ENCODE data around the gene KCND1.
"Not testable (repeated sequence)": the region's sequence is repeated elsewhere in the genome, so short reads cannot be mapped to it uniquely, and the experiment has no call there.

The KCND1 gene

DNA sequence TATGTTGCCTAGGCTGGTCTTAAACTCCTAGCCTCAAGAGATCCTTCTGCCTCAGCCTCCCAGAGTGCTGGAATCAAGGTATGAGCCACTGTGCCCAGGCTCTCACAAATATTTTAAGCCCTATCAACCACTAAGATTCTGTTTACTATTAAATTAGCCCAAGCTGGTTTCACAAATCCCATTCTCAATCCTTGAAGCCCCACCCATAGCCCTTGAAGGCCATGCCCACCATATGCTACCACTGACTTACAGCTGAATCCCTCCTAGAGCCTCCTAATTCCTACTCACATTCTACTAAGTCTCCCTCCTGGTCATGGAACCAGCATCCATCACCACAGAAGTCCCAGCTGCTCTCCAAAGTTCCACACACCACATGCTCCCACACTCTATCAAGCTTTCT lies 20.7 kb upstream of the KCND1 start:
- Histone ChIP-seq H2AFZ (ENCODE audit: low read depth) (no peak overlapping the region), H3K4me3 (IDR thresholded peaks at IDR 0.05; ENCODE audit: insufficient read depth, low read depth, low read length) (no peak overlapping the region), H3K27me3 (ENCODE audit: insufficient read depth, low read depth) (no peaks in the 10 kb centered on the region), H3K4me2 (no peak overlapping the region), H3K36me3 (ENCODE audit: insufficient read depth) (no peaks in the 10 kb centered on the region), H3K27ac (no peak overlapping the region), H4K20me1 (ENCODE audit: insufficient read depth) (no peaks in the 10 kb centered on the region), H3K9ac (no peak overlapping the region), H3K79me2 (ENCODE audit: insufficient read depth, low read depth) (no peaks in the 10 kb centered on the region), H3K4me1 (ENCODE audit: low read depth, poor library complexity, severe bottlenecking) (no peaks in the 10 kb centered on the region)
- TF ChIP-seq, protein P1, sequence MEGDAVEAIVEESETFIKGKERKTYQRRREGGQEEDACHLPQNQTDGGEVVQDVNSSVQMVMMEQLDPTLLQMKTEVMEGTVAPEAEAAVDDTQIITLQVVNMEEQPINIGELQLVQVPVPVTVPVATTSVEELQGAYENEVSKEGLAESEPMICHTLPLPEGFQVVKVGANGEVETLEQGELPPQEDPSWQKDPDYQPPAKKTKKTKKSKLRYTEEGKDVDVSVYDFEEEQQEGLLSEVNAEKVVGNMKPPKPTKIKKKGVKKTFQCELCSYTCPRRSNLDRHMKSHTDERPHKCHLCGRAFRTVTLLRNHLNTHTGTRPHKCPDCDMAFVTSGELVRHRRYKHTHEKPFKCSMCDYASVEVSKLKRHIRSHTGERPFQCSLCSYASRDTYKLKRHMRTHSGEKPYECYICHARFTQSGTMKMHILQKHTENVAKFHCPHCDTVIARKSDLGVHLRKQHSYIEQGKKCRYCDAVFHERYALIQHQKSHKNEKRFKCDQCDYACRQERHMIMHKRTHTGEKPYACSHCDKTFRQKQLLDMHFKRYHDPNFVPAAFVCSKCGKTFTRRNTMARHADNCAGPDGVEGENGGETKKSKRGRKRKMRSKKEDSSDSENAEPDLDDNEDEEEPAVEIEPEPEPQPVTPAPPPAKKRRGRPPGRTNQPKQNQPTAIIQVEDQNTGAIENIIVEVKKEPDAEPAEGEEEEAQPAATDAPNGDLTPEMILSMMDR (conservative IDR thresholded peaks at IDR 0.05; ENCODE audit: low read depth, low read length), result no peak

DNA sequence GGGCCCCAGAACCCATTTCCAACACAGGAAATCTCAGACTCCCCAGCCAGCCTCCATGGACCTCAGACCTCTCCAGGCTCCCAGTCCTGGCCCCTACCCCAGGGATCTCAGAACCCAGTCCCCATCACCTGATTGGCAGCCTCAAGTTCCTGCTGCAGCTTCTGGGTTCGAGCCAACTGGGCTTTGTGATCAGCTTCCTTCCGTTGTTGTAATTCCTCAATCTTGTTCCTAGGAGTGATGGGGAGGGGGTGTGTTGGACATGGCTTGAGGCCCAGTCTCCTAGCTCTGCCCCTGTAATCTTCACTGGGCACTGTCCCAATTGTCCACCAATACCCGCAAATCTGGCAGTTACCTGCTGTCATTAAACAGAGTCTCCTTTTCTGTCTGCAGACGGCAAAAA lies 17.8 kb upstream of the KCND1 start:
- H3K4me1 ChIP-seq (ENCODE audit: low read depth, poor library complexity, severe bottlenecking), result no peaks in the 10 kb centered on the region
- H2AFZ ChIP-seq (ENCODE audit: low read depth), result no peak overlapping the region
- no peak overlapping the region for H3K27ac ChIP-seq
- H3K4me2 ChIP-seq, result no peak overlapping the region
- H3K36me3 ChIP-seq (ENCODE audit: insufficient read depth), result no peaks in the 10 kb centered on the region
- TF ChIP-seq, protein P1 (conservative IDR thresholded peaks at IDR 0.05; ENCODE audit: low read depth, low read length), result no peak
- H3K9ac ChIP-seq, result no peak overlapping the region
- H3K4me3 ChIP-seq (IDR thresholded peaks at IDR 0.05; ENCODE audit: insufficient read depth, low read depth, low read length), result no peak overlapping the region
- no peaks in the 10 kb centered on the region for H4K20me1 ChIP-seq (ENCODE audit: insufficient read depth)
- H3K27me3 ChIP-seq (ENCODE audit: insufficient read depth, low read depth), result no peaks in the 10 kb centered on the region
- H3K79me2 ChIP-seq (ENCODE audit: insufficient read depth, low read depth), result no peaks in the 10 kb centered on the region

DNA sequence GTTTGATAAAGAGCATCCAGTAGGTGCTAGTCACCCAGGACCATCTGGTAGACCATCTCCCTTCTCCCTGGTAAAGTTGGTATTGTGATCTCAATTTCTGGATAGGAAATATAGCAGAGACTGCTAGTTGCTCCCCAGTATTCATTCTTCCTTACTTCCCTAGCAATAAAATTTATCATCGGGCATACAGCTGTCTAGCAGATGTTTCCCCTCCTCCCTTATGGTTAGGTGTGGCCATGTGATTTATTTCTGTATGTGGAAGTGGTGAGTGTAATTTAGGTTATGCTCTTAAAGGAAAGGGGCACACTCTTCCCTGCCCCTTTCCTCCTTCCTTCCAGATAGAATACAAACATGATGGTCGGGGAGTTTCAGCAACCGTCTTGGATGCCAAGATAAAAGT lies 12.3 kb upstream of the KCND1 start:
- H3K9ac ChIP-seq, result no peak overlapping the region
- no peak overlapping the region for H3K4me3 ChIP-seq (IDR thresholded peaks at IDR 0.05; ENCODE audit: insufficient read depth, low read depth, low read length)
- H3K27me3 ChIP-seq (ENCODE audit: insufficient read depth, low read depth), result no peaks in the 10 kb centered on the region
- H3K79me2 ChIP-seq (ENCODE audit: insufficient read depth, low read depth), result no peaks in the 10 kb centered on the region
- TF ChIP-seq, protein P1 (conservative IDR thresholded peaks at IDR 0.05; ENCODE audit: low read depth, low read length), result no peak
- H2AFZ ChIP-seq (ENCODE audit: low read depth), result no peak overlapping the region
- no peaks in the 10 kb centered on the region for H3K4me1 ChIP-seq (ENCODE audit: low read depth, poor library complexity, severe bottlenecking)
- H3K4me2 ChIP-seq, result no peak overlapping the region
- H3K27ac ChIP-seq, result no peak overlapping the region
- H3K36me3 ChIP-seq (ENCODE audit: insufficient read depth), result no peaks in the 10 kb centered on the region
- H4K20me1 ChIP-seq (ENCODE audit: insufficient read depth), result no peaks in the 10 kb centered on the region

DNA sequence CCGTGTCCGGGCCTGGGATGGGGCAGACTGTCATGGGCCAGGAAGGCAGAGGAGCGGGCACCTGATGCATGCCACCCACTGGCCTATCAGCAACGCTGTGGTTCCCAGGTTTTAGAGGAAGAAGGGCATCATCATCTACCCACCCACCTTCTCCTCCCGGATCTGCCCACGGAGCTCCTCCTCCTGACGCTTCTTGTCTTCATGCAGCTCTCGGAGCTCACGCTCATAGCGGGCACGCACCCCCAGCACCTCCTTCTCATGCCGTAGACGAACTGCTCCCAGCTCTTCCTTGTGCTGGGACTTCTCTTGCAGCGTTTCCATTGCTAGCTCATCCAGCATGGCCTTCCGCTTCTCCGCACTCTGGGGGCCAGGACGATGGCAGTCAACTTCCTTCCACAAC lies 11.4 kb upstream of the KCND1 start:
- no peak overlapping the region for H3K4me3 ChIP-seq (IDR thresholded peaks at IDR 0.05; ENCODE audit: insufficient read depth, low read depth, low read length)
- no peak overlapping the region for H3K27ac ChIP-seq
- no peaks in the 10 kb centered on the region for H3K36me3 ChIP-seq (ENCODE audit: insufficient read depth)
- H4K20me1 ChIP-seq (ENCODE audit: insufficient read depth), result no peaks in the 10 kb centered on the region
- TF ChIP-seq, protein P1 (conservative IDR thresholded peaks at IDR 0.05; ENCODE audit: low read depth, low read length), result no peak
- H3K79me2 ChIP-seq (ENCODE audit: insufficient read depth, low read depth), result no peaks in the 10 kb centered on the region
- H3K9ac ChIP-seq, result no peak overlapping the region
- no peak overlapping the region for H2AFZ ChIP-seq (ENCODE audit: low read depth)
- H3K4me2 ChIP-seq, result no peak overlapping the region
- no peaks in the 10 kb centered on the region for H3K4me1 ChIP-seq (ENCODE audit: low read depth, poor library complexity, severe bottlenecking)
- H3K27me3 ChIP-seq (ENCODE audit: insufficient read depth, low read depth), result no peaks in the 10 kb centered on the region

DNA sequence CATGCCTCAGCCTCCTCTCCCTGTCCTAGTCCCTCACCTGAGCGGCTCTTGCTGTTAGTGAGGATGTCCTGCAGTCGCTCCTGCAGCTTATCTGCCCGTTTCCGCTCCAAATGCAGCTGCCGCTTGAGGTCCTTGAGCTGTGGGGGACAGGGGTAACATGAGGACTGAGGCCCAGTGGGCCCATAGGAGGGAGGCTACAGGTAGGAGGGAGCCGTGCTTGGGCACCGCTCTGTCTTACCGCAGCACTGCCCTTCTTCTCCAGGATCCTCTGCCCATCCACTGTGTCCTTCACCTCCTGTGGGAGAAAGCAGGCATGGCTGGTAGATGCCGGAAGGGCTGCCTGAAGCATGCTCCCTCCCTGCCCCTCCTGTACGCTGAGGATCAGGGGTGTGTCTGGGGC lies 9.5 kb upstream of the KCND1 start:
- H4K20me1 ChIP-seq (ENCODE audit: insufficient read depth), result no peaks in the 10 kb centered on the region
- no peak overlapping the region for H3K9ac ChIP-seq
- no peak overlapping the region for H2AFZ ChIP-seq (ENCODE audit: low read depth)
- H3K4me1 ChIP-seq (ENCODE audit: low read depth, poor library complexity, severe bottlenecking), result no peaks in the 10 kb centered on the region
- no peaks in the 10 kb centered on the region for H3K36me3 ChIP-seq (ENCODE audit: insufficient read depth)
- H3K27ac ChIP-seq, result no peak overlapping the region
- H3K27me3 ChIP-seq (ENCODE audit: insufficient read depth, low read depth), result no peaks in the 10 kb centered on the region
- no peak overlapping the region for H3K4me2 ChIP-seq
- TF ChIP-seq, protein P1 (conservative IDR thresholded peaks at IDR 0.05; ENCODE audit: low read depth, low read length), result no peak
- no peak overlapping the region for H3K4me3 ChIP-seq (IDR thresholded peaks at IDR 0.05; ENCODE audit: insufficient read depth, low read depth, low read length)
- no peaks in the 10 kb centered on the region for H3K79me2 ChIP-seq (ENCODE audit: insufficient read depth, low read depth)

DNA sequence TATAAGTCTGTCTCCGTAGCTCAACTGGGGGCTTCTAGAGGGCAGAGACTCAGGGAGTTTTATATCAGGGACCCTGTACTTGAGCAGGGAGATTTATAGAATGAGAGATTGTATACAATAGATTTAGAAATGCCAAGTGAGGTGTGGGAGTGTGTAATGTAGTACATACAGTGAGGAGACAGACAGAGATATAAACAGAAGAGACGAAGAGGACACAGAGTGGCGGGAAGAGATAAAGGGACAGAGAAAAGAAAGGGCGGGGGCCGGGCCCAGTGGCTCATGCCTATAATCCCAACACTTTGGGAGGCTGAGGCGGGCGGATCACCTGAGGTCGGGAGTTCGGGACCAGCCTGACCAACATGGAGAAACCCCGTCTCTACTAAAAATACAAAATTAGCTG lies 8.7 kb upstream of the KCND1 start:
- not testable (repeated sequence) for H2AFZ ChIP-seq (ENCODE audit: low read depth); H3K4me1 ChIP-seq (ENCODE audit: low read depth, poor library complexity, severe bottlenecking); H3K9ac ChIP-seq; H3K79me2 ChIP-seq (ENCODE audit: insufficient read depth, low read depth); H4K20me1 ChIP-seq (ENCODE audit: insufficient read depth); H3K27me3 ChIP-seq (ENCODE audit: insufficient read depth, low read depth); H3K4me3 ChIP-seq (IDR thresholded peaks at IDR 0.05; ENCODE audit: insufficient read depth, low read depth, low read length); H3K36me3 ChIP-seq (ENCODE audit: insufficient read depth); H3K4me2 ChIP-seq; H3K27ac ChIP-seq
